ENCODE results near the gene ENDOV.

DNA sequence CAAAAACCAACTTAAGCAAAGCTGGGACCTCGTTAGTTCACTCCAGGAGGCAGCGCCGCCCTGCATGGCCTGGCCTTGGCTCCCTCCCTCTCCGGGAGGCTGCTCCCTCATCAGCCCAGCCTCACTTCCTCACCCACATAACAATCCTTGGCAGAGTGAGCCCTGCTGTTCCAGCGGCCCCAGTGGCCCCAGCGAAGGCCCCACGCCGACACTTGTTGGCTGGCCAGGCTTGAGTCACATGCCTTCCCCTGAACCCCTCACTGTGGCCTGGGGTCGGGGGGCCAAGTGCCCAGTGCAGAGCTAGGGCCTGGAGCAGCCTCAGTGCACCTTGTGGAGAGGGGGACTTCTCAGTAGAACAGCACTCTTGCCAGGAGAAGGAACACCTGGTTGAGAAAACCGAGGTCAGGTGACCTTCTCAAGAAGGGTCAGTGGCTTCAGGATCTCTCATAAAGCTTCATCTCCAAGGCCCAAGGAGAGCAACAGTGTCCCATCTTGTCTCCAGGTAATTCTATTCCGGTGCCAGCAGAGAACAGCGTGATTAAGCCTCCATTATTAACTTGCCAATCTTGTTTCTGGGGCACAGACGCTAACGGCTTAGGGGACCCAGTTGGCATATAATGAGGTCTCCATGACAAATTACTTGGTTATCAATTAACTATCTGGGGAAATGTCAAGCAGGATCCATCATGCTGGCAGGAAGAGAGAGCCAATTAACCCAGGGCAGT is 26.8 kb downstream of the ENDOV start:
- TF ChIP-seq EP300 (IDR thresholded peaks at IDR 0.05; ENCODE audit: borderline replicate concordance) (no peak), RAD21 (IDR thresholded peaks at IDR 0.05; ENCODE audit: low read depth) (no peak), TCF12 (IDR thresholded peaks at IDR 0.05; ENCODE audit: low read depth) (no peak)
- TF ChIP-seq, protein P1, sequence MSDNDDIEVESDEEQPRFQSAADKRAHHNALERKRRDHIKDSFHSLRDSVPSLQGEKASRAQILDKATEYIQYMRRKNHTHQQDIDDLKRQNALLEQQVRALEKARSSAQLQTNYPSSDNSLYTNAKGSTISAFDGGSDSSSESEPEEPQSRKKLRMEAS (IDR thresholded peaks at IDR 0.05) = no peak

All from Ishikawa (cell line).